ENCODE results near the gene RASA3.

GRCh38 chr13:114105521-114106225 lies 26.8 kb downstream of the RASA3 start:
- TF ChIP-seq CHD1 (IDR thresholded peaks at IDR 0.05; ENCODE audit: low read depth, low read length) = no peak
- no peak for TF ChIP-seq CTCF (conservative IDR thresholded peaks at IDR 0.05; ENCODE audit: low read depth, low read length)
- no peak for TF ChIP-seq POLR2A (IDR thresholded peaks at IDR 0.05; ENCODE audit: low read depth, low read length)
- TF ChIP-seq FOS (IDR thresholded peaks at IDR 0.05; ENCODE audit: low read depth, low read length) = no peak
- no peak for TF ChIP-seq MAFK (IDR thresholded peaks at IDR 0.05; ENCODE audit: low read depth, low read length)
- no peak for TF ChIP-seq RFX5 (IDR thresholded peaks at IDR 0.05; ENCODE audit: low read depth, low read length)
- TF ChIP-seq SMC3 (IDR thresholded peaks at IDR 0.05; ENCODE audit: low read depth, low read length) = no peak
- TF ChIP-seq NFE2L2 (IDR thresholded peaks at IDR 0.05; ENCODE audit: low read depth, low read length) = no peak
- TF ChIP-seq MAZ (IDR thresholded peaks at IDR 0.05; ENCODE audit: borderline replicate concordance, low read depth, low read length) = no peak
- no peak for TF ChIP-seq RAD21 (IDR thresholded peaks at IDR 0.05; ENCODE audit: low read length)
- no peak for TF ChIP-seq CEBPB (IDR thresholded peaks at IDR 0.05; ENCODE audit: low read depth, low read length)
- no peak for TF ChIP-seq RCOR1 (IDR thresholded peaks at IDR 0.05; ENCODE audit: insufficient replicate concordance, low read length)
- TF ChIP-seq BHLHE40 (IDR thresholded peaks at IDR 0.05; ENCODE audit: low read depth, low read length) = no peak
- TF ChIP-seq ELK1 (IDR thresholded peaks at IDR 0.05; ENCODE audit: borderline replicate concordance, low read depth, low read length) = no peak

Data from IMR-90 (cell line).